NAMALWA (cell line): ENCODE data around the gene CCDC106.
A peak's percentile ranks its signal among the peaks of the same experiment; 100 is the strongest.

Experiments
- DNase-seq: peaks from one replicate; pipeline ENCODE4 v3.0.0-alpha.2; 2015; ENCODE audit warnings: low spot score

The CCDC106 gene

DNA sequence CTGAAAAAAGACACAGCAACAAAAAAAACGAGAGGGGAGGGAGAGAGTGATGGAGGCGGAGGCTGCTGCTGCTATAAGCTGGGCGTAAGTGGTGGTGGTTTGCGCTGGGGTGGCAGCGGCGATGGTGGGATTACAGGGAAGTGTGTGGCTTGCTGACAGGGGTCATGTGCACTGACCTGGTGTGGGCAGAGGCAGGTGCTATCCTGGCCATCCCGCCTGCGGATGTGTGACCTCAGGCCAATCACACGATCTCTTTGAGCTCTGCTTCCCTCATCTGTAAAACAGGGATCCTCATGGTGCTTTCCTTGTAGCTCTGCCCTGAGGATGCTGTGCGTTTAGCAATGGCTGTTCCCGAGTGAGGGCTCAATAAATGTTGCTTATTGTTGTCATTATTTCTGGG, 10.5 kb upstream of the CCDC106 start:
- DNase-seq, result no peak

DNA sequence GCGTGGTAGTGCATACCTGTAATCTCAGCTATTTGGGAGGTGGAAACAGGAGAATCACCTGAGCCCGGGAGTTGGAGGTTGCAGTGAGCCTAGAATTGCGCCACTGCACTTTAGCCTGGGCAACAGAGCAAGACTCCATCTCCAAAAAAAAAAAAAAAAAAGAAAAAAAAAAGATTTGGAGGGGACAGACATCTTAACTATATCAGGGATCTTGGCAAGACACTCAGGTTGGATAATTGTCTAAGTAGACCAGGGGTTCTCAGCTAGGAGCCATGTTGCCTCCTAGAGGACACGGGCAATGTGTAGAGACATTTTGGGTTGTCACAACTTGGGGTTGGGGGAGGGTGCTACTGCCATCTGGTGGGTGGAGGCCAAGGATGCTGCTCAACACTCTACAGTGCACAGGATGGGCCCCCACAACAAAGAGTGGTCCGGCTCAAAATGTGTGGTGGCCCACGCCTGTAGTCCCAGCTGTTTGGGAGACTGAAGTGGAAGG, 9.1 kb upstream of the CCDC106 start:
- DNase-seq, result peak; percentile 94

DNA sequence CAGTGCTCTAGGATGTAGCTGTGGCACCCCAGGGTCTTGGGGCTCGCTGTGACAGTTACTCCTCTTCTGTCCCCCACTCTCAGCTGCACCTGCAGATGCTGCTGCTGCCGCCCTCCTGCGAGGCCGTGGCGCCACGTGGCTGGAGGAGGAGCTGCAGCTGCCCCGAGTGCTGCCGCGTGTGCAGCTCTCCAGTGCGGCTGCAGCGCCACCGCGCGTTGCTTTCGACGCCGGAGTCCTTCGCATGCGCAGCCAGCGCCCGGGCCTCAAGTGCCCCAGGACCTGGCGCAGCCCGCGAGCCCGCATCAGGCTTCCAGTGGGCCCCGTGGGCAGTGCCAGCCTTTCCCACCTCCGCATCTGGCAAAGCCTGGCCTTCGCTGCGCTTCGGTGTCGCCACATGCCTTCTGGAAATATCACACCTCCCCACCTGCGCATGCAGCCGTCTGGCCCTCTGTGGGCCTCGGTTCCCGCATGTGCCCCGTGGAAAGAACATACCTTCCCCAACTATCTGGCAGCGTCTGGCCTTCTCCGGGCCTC, 7.9 kb upstream of the CCDC106 start:
- peak; percentile 79 for DNase-seq

DNA sequence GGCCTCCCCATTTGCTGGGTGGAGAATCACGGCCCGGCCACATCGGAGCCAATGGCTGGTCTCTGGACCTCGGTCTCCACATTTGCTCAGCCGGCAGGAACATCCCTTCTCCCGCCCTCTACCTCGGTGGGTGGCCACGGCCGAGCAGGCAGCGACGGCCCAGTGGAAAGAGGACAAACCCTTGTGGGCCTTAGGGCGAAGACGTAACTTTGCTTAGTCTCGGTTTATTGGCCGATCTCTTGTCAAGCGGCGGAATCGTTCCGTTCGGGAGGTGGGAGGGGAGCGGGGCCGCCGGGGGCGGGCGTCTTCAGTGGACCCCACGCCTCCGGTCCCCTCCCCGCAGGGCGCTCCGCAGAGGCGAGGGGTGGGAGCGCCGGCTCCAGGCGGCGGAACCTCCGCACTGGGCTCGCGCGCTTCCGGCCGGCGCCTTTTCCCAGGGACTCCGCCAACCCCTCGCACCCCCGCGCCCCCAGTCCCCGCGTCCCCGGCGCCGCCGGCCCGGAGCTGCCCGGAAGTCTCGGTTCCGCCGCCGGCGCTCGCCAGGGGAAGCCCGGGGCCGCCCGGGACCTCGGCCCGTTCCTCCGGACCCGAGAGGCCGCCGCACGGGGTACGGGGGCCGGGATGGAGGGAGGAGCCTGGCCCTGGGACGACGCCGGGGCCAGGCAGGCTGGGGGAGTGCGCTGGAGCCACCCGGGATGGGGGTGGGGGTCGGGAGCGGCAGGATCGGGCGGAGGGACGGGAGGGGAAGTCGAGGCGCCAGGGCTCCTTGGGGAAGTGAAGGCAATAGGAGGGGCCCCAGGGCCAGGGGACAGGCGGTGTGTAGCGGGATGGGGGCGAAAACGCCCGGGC, 7.2 kb upstream of the CCDC106 start, which contains the start of gene ZNF580:
ZNF580 (plus strand) TSS at position 426 of the 849 bp plus-strand sequence. CDS start 1,507 bp downstream, outside the sequence.
- DNase-seq, result peak; percentile 65

DNA sequence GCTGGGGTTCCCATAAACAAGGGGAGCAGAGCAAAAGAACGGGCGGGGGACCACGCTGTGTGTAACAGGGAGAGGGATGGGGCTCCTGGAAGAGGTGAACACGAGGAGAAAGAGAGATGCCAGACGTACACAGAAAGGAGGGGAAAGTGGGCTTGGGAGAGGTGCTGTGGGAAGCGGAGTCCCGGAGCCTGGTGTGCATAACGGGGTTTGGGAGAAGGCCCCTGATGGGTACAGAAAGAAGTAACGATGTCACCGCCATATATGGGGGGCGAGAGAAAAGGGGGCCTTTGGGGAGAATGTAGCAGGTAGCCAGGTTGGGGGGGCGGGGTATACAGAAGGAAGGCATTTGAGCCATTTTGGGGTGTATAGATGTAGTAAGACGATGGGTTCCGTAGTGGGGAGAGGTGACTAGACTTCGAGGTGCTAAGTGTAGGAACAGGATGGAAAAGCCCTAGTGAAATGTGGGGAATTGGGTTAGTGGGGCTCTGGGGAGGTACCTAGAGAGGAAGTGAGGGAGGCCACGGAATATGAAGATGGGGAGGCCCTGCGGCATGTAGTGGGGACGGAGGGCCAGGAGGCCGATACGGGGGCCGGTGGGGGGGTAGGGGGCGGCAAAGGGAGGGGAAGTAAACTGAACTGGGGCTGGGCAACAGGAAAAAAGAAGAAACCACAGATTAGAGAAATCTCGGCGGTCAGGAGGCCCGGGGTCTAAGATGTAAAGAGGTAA, 6.4 kb upstream of the CCDC106 start:
- DNase-seq, result peak; percentile 55

DNA sequence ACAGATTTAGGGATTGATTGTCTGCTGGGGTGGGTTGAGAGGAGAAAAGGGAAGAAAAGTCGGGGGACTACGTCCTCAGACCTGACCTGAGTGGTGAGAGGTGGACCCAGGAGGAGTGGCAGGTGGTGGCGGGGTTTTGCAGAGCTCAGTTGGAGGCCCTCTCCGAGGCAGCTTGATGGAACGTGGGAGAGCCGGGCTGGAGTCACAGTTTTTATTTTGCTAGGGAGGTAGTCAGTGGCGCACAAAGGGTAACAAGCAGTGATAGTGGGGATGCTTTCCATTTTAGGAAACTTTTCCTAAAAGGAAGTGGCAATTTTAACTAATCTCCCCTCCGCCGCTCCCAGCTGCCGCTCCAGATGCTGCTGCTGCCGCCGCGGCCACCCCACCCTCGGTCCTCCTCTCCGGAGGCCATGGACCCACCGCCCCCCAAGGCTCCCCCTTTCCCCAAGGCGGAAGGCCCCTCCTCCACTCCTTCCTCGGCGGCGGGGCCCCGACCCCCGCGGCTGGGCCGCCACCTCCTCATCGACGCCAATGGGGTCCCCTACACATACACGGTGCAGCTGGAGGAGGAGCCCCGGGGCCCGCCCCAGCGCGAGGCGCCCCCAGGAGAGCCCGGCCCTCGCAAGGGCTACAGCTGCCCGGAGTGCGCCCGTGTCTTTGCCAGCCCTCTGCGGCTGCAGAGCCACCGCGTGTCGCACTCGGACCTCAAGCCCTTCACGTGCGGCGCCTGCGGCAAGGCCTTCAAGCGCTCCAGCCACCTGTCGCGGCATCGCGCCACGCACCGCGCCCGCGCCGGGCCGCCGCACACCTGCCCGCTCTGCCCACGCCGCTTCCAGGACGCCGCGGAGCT, 5.6 kb upstream of the CCDC106 start:
- DNase-seq, result peak; percentile 68

DNA sequence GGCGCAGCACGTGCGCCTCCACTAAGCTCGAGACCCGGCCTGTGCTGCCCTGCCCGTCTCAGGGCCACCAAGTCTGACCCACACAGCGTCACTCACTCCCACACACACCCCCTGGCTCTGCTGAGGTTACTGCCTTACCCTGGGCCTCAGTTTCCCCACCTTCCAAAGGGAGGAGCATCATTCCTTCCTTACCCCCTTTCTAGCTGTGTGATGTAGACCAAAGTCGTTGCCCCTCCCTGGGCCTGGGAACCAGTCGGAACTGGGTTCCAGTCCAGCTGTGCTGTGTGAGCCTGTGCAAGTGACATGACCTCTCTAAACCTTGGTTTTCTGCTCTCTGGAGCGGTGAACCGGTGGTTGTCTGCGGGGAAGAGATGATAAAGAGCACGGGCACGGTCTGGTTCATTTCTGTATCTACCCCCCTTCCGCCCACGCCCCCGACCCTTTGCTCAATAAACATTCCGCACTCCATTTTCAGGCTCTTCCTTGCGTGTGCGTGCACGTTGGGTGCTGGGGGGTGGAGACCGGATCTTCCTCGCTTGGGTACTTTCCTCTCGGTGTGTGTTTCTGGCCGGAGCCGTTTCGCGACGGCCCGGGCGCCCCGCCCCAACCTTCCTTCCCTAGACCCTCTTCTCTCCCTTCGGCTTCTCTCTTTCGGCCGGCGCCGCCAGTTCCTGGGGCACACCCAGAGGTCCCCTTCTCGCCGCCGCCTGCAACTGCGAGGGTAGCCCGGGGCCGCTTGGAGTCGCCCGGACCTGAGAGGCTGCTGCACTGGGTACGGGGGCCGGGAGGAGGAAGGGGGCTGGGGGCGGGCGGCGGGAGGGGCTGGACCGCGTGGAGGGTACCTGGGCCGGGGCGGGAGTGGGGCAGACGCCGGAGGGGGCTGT, 4.8 kb upstream of the CCDC106 start, which contains the start of gene ZNF581:
ZNF581 (plus strand) TSS at position 647 of the 884 bp plus-strand sequence. CDS start 923 bp downstream, outside the sequence.
- peak; percentile 87 for DNase-seq

DNA sequence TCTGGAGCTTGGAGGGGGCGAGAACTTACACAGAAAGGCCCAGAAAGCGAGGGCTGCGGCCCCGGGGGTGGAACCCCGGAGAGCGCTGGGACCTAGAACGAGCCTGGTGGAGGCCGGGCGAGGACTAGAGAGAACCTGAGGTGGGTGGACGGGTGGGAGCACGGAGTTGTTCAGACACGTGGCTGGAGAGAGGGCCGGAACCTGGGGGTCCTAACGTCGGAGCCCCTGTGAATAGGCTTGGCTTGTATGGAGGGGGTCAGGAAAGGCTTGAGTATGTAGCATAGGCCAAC, 4.2 kb upstream of the CCDC106 start:
- no peak for DNase-seq

DNA sequence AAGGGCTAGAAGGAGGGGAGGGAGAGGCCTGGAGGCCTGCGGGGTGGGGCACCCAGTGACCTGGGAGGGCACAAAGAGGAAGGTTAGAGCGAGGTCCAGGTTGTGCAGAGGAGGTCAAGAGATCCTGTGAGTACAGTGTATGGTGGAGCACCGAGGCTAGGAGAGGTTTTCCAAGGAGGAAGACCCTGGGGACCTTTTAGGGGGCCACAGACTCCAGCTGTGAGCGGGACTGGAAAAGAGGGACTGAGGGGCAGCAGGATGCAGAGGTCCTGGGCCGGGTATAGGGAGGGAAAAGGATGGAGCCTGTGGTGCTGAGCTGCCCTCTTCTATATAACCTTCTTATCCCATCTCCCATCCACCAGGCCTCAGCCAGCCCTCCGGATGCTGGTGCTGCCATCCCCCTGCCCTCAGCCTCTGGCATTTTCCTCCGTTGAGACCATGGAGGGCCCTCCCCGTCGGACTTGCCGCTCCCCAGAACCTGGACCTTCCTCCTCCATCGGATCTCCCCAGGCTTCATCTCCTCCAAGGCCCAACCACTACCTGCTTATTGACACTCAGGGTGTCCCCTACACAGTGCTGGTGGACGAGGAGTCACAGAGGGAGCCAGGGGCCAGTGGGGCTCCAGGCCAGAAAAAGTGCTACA, 3.7 kb upstream of the CCDC106 start:
- DNase-seq, result no peak

DNA sequence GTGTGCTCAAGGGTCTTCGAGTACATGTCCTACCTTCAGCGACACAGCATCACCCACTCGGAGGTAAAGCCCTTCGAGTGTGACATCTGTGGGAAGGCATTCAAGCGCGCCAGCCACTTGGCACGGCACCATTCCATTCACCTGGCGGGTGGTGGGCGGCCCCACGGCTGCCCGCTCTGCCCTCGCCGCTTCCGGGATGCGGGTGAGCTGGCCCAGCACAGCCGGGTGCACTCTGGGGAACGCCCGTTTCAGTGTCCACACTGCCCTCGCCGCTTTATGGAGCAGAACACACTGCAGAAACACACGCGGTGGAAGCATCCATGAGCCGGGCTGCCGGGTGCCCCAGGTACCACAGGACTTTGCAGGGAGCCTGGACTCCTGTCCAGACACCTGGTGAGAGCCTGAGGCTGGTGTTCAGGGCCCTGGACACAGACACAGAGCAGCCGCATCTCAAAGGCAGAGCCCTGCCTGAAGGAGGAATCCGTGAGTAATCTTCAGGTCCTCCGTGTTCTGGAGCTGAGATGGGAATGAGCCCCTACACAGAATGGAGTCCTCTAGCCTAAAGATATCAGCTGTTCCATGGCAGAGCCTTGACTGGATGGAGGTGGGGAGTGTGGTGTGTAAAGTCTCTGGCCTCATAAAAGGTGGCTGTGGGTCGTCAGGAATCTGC, 3.0 kb upstream of the CCDC106 start:
- DNase-seq, result no peak

DNA sequence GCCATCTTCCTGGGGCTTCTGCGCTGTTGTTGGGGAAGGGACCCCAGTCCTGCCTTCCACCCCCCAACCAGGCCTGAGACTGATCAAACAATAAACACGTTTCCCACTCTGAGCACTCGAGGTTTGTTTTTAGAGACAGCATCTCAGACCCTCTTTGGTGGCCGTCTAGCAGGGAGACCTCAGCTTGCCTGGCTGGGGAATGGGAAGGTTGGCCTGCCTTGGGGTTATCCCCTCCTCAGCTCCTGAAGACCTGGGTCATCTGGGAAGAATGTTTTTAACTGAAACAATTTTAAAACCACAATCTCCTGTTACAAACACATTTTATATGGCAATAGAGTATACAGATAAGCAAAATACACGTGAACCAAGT, 2.5 kb upstream of the CCDC106 start:
- no peak for DNase-seq

DNA sequence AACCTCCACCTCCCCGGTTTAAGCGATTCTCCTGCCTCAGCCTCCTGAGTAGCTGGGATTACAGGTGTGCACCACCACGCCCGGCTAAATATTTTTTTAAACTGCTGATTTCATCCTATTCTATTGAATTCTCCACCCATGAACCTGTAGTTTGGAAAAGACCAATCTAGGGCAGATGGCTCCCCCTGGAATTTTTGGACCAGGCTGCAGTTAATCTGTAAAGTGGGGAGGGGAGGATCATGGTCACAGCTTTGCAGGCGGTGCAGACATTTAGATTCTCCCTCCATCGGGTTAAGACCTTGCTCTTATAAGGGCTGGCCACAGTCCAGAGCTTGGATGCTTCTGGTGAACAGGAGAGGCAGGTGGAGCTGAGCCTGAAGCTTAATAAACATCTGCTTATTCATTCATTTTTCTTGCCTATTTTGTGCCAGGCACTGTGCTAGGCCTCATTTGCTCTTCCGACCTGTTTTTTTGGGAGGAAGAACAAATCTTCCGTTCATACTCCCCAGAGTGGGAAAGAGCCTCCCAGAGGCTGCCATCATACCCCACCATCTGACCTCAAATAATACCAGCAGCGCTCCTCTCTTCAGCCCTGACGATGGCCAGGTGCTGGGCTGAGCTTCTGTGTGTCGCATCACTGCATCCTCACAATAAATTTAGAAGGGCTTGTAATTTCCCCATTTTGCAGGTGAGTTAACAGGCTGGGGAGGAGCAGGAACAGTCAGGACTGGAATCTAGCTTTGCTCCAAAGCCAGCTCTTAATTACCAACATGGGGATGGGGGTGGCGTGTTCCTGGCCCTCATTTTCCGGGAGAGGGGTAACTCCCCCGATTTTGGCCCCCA, 902 bp upstream of the CCDC106 start:
- DNase-seq, result peak; percentile 88

DNA sequence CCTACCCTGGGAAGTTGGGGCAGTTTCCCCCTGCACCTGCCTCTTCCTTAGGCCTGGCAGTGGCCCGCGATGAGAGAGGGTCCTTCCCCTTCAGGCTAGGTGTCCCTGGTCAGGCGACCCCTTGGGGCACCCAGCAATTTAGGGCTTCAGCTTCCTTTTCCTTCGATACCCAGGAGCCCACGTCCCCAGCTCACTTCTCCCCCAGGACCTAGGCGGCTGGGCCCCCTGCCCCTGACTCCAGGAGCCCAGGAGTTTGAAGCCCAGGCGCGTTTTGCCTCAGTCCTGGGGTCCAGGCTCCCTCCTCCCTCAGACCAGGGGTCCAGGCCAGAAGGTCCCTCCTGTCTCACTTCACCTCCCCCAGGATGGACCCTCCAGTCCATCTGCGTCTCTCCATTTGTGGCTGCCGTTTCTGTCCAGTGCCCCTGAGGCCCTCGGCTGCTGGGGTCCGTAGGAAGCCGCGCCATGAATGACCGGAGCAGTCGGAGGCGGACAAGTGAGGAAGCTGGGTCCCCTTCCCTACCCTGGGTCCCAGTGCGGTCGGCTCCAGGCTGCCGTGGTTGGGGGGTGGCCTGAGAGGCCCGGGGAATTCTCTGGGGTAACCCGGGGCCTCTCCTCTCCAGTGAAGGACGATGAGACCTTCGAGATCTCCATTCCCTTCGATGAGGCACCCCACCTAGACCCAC, 714 bp downstream of the CCDC106 start:
- DNase-seq, result no peak

DNA sequence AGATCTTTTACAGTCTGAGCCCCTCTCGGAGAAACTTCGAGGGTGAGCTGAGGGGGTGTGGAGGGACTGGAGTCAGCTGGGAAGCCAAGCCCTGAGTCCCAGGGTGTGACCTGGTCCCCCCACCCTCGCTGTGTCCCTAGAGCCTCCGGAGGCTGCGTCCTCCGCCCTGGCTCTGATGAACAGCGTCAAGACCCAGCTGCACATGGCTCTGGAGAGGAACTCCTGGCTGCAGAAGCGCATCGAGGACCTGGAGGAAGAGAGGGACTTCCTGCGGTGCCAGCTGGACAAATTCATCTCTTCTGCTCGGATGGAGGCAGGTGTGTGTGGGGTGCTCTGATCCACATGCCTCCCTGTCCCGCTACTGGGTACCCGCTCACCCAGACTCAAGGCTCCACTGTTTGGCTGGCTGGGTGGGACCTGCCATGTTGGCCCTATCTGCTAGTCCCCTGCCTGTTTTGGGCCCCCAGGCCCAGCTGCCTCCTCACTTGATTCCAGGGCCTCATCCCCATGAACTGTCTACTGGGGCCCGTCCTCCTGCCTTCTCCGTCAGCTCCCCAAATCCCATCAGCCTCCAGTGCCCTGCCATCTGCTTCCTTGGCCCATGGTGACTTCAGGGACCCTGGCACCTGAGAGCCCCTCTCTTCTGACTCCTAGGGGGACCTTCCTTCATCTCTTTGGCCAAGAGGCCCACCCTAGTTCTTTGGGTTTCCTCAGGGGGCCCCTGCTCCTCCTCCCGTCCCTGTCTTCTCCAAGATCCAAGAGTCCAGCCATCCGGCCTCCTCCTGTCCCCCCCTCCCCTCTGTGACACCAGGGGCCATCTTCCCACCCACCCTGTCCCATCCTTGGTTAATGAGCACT, 1.5 kb downstream of the CCDC106 start:
- DNase-seq, result no peak

DNA sequence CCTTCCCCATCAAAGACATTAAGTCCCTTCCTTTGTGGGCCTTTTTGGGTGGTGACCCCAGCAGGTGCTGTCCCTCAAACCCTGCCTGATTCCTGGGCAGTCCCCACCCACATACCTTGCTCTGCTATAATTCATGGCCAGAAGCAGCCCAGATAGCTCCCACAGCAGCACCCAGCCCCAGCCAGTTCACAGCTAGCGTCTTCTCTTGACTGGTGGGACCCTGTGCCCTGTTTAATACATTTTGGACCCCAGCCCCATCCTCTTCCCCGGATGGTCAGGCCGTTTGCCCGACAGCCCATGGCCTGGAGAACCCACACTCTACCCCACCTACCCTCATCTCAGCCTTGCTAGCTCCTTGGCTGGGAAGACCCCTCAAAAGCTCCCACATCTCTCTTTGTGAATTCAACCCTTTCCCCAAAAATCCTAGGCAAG, 2.1 kb downstream of the CCDC106 start:
- DNase-seq, result no peak

DNA sequence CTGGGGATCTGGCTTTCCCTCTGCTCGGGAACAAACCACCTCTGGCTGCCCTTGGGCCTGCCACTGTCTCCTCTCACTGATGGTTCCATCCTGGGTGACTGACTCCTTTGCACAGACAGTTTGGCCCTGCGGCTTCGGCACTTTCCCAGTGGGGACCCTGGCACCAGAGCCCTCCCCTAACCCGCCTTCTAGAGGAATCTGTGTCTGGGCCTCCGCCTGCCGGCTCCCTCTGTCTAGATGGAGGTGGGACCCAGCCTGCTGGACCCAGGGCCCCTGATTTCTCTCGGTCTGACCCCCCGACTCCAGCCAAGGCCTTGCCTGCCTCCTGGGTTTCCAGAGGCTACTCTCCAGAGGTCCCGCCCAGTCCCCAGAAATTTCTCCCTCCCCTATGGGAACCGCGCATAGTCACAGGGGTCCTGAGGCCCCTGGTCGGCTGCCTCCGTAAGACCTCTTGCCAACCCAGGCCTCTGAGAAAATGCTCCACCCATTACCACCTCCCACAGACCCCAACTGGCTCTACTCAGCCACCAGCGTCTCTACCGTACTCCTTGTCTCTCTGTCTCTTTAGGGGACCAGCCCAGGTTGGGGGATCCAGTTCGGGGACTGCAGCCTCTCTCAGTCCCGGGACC, 2.7 kb downstream of the CCDC106 start:
- DNase-seq, result no peak

DNA sequence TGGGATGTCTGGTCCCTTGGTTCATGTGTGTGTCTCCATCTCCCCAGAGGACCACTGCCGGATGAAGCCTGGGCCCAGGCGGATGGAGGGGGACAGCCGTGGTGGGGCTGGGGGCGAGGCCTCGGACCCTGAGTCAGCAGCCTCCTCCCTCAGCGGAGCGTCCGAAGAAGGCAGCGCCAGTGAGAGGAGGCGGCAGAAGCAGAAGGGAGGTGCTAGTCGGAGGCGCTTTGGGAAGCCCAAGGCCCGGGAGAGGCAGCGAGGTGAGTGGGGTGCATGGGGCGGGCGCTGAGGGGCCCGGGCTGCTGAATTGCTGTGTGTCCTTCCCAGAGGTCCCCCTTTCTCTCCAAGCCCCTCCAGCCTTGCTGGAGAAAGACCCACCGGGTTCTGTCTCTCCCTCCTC, 3.2 kb downstream of the CCDC106 start:
- no peak for DNase-seq
